AG04449 (cell line): ENCODE results near the gene TMEM200C.

Experiments used
- CTCF ChIA-PET: fragments of 350-600 bp; formaldehyde crosslinking; extraction: SDS; loops from one replicate; lab custom pipeline; 2021; ENCODE audit warnings: antibody characterized with exemption; lab: Yijun Ruan, JAX
- POLR2A ChIA-PET: fragments of 400-600, 350-600 bp; formaldehyde crosslinking; extraction: SDS; loops from one replicate; lab custom pipeline; 2020; ENCODE audit warnings: antibody characterized with exemption, inconsistent platforms; lab: Yijun Ruan, JAX
- DNase-seq: peaks from one replicate; pipeline ENCODE4 v3.0.0-alpha.2; 2010; ENCODE audit warnings: low read depth, low spot score
- H3K4me3 ChIP-seq: 2 replicates; pipeline ENCODE4 v1.5.1; 2011; ENCODE audit warnings: low read depth, mild to moderate bottlenecking, control low read depth, low read length
- TF ChIP-seq, protein P1 (sequence below): IDR thresholded peaks from one replicate; pipeline ENCODE4 v1.5.1; 2011; ENCODE audit warnings: mild to moderate bottlenecking, moderate library complexity, low read length, control low read depth, inconsistent platforms; ENCODE audit not compliant: insufficient read depth; ENCODE audit errors: missing control alignments

The TMEM200C gene

DNA sequence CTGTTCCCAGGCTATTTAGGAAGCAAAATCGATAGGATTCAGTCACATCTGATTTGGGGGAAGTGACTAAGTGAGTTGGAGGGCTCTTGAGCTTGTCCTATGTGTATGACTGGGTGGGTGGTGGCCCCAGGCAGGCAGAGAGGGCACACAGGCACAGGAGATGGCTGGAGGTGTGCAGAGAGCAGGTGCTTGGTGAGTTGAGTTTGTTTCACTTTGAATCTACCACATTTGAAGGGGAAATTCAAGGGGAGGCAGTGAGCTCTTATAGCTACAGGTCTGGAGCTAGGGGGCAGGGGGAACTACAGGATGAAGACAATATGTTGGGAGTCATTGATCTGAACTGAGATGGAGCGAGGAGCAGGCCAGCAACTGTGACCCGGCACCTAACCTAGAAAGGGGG lies 42.5 kb upstream of the TMEM200C start:
- ChIA-PET CTCF (no interaction called here), POLR2A (no interaction called here)
- DNase-seq, result no peak
- H3K4me3 ChIP-seq, result no peak overlapping the region
- TF ChIP-seq, protein P1, sequence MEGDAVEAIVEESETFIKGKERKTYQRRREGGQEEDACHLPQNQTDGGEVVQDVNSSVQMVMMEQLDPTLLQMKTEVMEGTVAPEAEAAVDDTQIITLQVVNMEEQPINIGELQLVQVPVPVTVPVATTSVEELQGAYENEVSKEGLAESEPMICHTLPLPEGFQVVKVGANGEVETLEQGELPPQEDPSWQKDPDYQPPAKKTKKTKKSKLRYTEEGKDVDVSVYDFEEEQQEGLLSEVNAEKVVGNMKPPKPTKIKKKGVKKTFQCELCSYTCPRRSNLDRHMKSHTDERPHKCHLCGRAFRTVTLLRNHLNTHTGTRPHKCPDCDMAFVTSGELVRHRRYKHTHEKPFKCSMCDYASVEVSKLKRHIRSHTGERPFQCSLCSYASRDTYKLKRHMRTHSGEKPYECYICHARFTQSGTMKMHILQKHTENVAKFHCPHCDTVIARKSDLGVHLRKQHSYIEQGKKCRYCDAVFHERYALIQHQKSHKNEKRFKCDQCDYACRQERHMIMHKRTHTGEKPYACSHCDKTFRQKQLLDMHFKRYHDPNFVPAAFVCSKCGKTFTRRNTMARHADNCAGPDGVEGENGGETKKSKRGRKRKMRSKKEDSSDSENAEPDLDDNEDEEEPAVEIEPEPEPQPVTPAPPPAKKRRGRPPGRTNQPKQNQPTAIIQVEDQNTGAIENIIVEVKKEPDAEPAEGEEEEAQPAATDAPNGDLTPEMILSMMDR, result no peak

DNA sequence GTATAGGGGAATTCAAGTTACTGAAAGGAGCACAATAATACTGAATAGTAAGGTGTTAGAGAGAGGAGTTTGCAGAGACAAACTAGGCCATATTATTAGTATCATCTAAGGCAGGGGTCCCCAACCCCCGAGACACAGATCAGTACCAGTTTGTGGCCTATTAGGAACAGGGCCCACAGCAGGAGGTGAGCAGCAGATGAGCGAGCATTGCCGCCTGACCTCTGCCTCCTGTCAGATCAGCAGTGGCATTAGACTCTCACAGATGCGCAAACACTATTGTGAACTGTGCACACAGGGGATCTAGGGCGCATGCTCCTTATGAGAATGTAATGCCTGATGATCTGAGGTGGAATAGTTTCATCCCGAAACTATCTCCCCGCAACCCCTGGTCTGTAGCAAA lies 41.8 kb upstream of the TMEM200C start:
- DNase-seq, result no peak
- ChIA-PET CTCF (no interaction called here), POLR2A (no interaction called here)
- TF ChIP-seq, protein P1, result no peak
- H3K4me3 ChIP-seq, result no peak overlapping the region

DNA sequence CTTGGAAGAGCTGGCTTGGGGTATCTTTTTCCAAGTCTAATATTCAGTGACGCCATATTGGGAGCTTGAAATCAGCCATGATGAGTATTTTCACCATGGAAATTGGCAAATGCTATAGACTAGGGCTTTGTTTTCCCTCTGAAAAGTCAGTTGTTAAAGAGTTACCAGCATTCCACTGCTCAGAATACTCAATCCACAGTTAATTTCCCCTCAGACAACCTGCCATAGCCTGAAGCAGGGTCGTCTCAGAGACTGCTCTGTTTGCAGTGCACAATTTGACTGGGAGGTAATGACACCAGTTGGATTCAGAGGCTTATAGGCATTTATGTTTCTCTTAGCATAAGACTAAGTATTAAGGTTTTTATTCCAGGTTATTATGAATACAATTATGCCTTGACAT lies 35.5 kb upstream of the TMEM200C start:
- no peak overlapping the region for H3K4me3 ChIP-seq
- TF ChIP-seq, protein P1, result no peak
- CTCF ChIA-PET, result no interaction called here
- POLR2A ChIA-PET, result no interaction called here
- DNase-seq, result no peak

DNA sequence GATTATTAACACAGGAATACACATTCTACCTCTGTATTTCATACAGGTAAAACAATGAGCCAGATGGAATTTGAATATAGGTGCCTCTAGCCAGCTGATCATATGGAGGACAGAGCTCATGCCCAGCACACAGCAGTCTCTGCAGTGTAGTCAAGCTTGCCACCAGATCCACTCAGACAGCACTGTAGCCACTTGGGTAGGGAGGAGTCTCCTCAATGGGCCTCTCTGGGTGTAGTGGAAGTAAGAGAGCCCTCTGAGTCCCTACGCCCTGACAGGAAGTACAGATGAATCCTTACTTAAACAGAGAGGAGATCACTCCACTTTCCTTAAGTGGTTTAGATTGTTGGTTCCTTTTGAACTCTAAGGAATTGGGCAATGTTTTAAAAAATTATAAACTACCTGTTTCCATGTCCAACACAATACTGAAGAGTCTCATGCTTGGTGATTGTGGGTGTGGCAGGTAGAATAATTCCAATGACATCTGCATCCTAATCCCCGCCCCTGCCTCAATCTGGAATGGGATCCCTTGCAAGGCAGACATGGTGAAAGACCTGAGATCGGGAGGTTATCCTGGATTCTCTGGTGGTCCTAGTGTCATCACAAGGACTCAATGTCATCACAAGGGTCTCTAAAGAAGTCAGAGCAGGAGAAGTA lies 23.0 kb upstream of the TMEM200C start:
- no peak overlapping the region for H3K4me3 ChIP-seq
- ChIA-PET CTCF (no interaction called here), POLR2A (no interaction called here)
- DNase-seq, result no peak
- TF ChIP-seq, protein P1, result no peak

DNA sequence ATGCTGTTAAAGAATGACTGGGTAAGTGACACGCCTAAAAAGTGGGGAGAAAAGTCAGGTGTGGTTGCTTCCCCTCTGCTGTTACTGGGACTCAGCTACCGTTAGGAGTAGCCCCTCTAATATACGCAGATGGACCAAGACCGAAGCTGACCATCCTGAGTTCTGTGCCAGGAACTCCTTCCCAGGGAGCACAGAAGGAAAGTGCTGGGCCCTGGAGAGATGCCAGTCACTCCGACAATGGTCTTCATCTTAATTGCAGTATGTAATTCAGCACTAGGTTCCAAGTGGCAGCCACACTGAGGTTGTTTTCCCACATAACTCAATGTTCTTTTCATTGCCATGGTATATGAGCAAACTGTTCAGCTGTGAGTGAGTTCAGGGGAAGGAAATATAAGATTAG lies 19.6 kb upstream of the TMEM200C start:
- CTCF ChIA-PET, result no interaction called here
- POLR2A ChIA-PET, result no interaction called here
- H3K4me3 ChIP-seq, result no peak overlapping the region
- TF ChIP-seq, protein P1, result no peak
- DNase-seq, result no peak

DNA sequence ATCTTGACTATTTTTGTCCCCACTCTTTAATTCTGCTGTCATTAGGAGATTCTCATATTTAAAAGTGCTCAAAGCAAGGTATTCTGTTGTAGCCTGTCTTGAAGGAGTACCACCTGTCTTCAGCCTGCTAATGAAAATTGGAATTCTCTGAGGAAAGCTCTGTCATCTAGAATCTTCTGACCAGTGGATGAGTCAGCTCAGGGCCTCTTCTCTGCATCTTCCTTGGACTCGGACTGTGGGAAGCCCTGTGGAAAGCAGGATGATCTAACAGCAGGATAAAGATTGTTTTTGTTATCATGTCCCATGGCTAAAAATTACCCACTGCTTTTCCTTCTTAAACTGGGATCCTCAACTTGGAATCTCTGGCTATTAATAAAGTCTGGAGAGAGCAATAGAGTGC lies 18.7 kb upstream of the TMEM200C start:
- TF ChIP-seq, protein P1, result no peak
- no peak overlapping the region for H3K4me3 ChIP-seq
- POLR2A ChIA-PET, result no interaction called here
- CTCF ChIA-PET, result no interaction called here
- no peak for DNase-seq
